GM18526 (cell line): ENCODE results near the gene PRTN3.

ENCODE experiments used
- POLR2A ChIP-seq: IDR thresholded peaks from 3 replicates; pipeline ENCODE4 v1.6.1; 2011; ENCODE audit not compliant: insufficient read length; ENCODE audit errors: extremely low read depth

Gene PRTN3

GRCh38 chr19:824885-825284 is 15.9 kb upstream of the PRTN3 start:
- no peak for TF ChIP-seq POLR2A

GRCh38 chr19:825897-826644 is 14.7 kb upstream of the PRTN3 start:
- no peak for TF ChIP-seq POLR2A

- TF ChIP-seq POLR2A: no peak
Measured at GRCh38 chr19:827314-827709, 13.5 kb upstream of the PRTN3 start.

- no peak for TF ChIP-seq POLR2A
Measured at GRCh38 chr19:827710-828321, 13.0 kb upstream of the PRTN3 start, which contains the start of gene AZU1. Gene AZU1, plus strand, starts transcription at chr19:827837. Its CDS starts 10 bp downstream, at chr19:827847.

GRCh38 chr19:829129-829758 is 11.6 kb upstream of the PRTN3 start:
- TF ChIP-seq POLR2A: no peak

- no peak for TF ChIP-seq POLR2A
Measured at GRCh38 chr19:831407-832369, 9.1 kb upstream of the PRTN3 start.

- no peak for TF ChIP-seq POLR2A
Measured at GRCh38 chr19:834216-834615, 6.6 kb upstream of the PRTN3 start.

- TF ChIP-seq POLR2A: no peak
Measured at GRCh38 chr19:835210-835810, 5.5 kb upstream of the PRTN3 start.

GRCh38 chr19:843180-843835 is 2.5 kb downstream of the PRTN3 start:
- no peak for TF ChIP-seq POLR2A

- TF ChIP-seq POLR2A: no peak
Measured at GRCh38 chr19:843836-844545, 3.2 kb downstream of the PRTN3 start.

- TF ChIP-seq POLR2A: no peak
Measured at GRCh38 chr19:844546-844971, 3.8 kb downstream of the PRTN3 start.

GRCh38 chr19:845707-846521 is 5.1 kb downstream of the PRTN3 start:
- no peak for TF ChIP-seq POLR2A
